Neuronal stem cell (in vitro differentiated cells): ENCODE data around the gene PDXDC1. TPM values are rescaled to one million over a fixed set of nuclear protein-coding genes. Genes with fewer than 3 reads are reported as not detected.
"Not testable (repeated sequence)": the region's sequence is repeated elsewhere in the genome, so short reads cannot be mapped to it uniquely, and the experiment has no call there.

Source experiments
- DNase-seq: peaks from one replicate; pipeline ENCODE4 v3.0.0-alpha.2; 2013; ENCODE audit warnings: low spot score
- H2AFZ ChIP-seq: one replicate; pipeline ENCODE4 v1.6.1; 2013; ENCODE audit warnings: mild to moderate bottlenecking, low read length, inconsistent platforms
- H2AK5ac ChIP-seq: 2 replicates; pipeline ENCODE4 v1.6.1; 2013; ENCODE audit warnings: low read depth, mild to moderate bottlenecking, inconsistent platforms, low read length, moderate library complexity, mixed read lengths
- H2BK120ac ChIP-seq: 2 replicates; pipeline ENCODE4 v1.6.1; 2013; ENCODE audit warnings: low read depth, mild to moderate bottlenecking, inconsistent platforms, low read length, moderate library complexity, mixed read lengths
- H2BK12ac ChIP-seq: one replicate; pipeline ENCODE4 v1.6.1; 2013; ENCODE audit warnings: low read length, inconsistent platforms
- H2BK15ac ChIP-seq: 2 replicates; pipeline ENCODE4 v1.6.1; 2013; ENCODE audit warnings: mild to moderate bottlenecking, low read length, inconsistent platforms, mixed read lengths
- H2BK5ac ChIP-seq: one replicate; pipeline ENCODE4 v1.6.1; 2013; ENCODE audit warnings: inconsistent platforms, mild to moderate bottlenecking, low read length, moderate library complexity
- H3K14ac ChIP-seq: one replicate; pipeline ENCODE4 v1.6.1; 2013; ENCODE audit warnings: low read length, inconsistent platforms
- H3K18ac ChIP-seq: 2 replicates; pipeline ENCODE4 v1.6.1; 2013; ENCODE audit warnings: low read length, inconsistent platforms
- H3K23ac ChIP-seq: 2 replicates; pipeline ENCODE4 v1.6.1; 2013; ENCODE audit warnings: low read depth, mild to moderate bottlenecking, mixed read lengths, low read length, inconsistent platforms; ENCODE audit not compliant: poor library complexity
- H3K27ac ChIP-seq: replicated peaks from 3 replicates; pipeline ENCODE4 v1.5.1; 2013; ENCODE audit warnings: low read length, inconsistent platforms
- H3K27me3 ChIP-seq, 3 experiments: 2 replicates each; pipeline ENCODE4 v1.6.1; 2013; ENCODE audit warnings: low read length in 3 of 3, mild to moderate bottlenecking in 2 of 3, inconsistent platforms in 1 of 3, low read depth in 1 of 3, mixed read lengths in 1 of 3, moderate library complexity in 1 of 3; ENCODE audit not compliant: control insufficient read depth in 3 of 3, insufficient read depth in 3 of 3
- H3K36me3 ChIP-seq, 2 donors: replicated peaks in 1 of 2; 2 replicates each; pipeline ENCODE4 v1.6.1; 2013; ENCODE audit warnings: low read length in 2 of 2; ENCODE audit not compliant: control insufficient read depth in 2 of 2, insufficient read depth in 2 of 2
- H3K4ac ChIP-seq: 2 replicates; pipeline ENCODE4 v1.6.1; 2013; ENCODE audit warnings: inconsistent platforms, mild to moderate bottlenecking, low read length, moderate library complexity
- H3K4me1 ChIP-seq, 2 donors: 1 replicate in 1 of 2; 2 replicates in 1 of 2; pipeline ENCODE4 v1.6.1; 2013; ENCODE audit warnings: low read length in 2 of 2, low read depth in 1 of 2; ENCODE audit not compliant: control insufficient read depth in 2 of 2, insufficient read depth in 1 of 2
- H3K4me2 ChIP-seq: one replicate; pipeline ENCODE4 v1.6.1; 2013; ENCODE audit warnings: mild to moderate bottlenecking, low read length, inconsistent platforms; ENCODE audit not compliant: insufficient read depth, poor library complexity, severe bottlenecking
- H3K4me3 ChIP-seq, 2 donors: 2 replicates each; pipeline ENCODE4 v1.5.1; 2013; ENCODE audit warnings: low read length in 2 of 2, mild to moderate bottlenecking in 2 of 2, inconsistent platforms in 1 of 2, moderate library complexity in 1 of 2
- H3K79me1 ChIP-seq: one replicate; pipeline ENCODE4 v1.6.1; 2013; ENCODE audit warnings: low read depth, mild to moderate bottlenecking, inconsistent platforms, low read length, moderate library complexity
- H3K9ac ChIP-seq: one replicate; pipeline ENCODE4 v1.6.1; 2013; ENCODE audit warnings: mild to moderate bottlenecking, low read depth, low read length, inconsistent platforms; ENCODE audit not compliant: poor library complexity
- H3K9me3 ChIP-seq, 2 donors: replicated peaks in 1 of 2; 2 replicates each; pipeline versions ENCODE3 to v1.6.1; 2013; ENCODE audit warnings: low read length in 2 of 2, mild to moderate bottlenecking in 2 of 2, inconsistent platforms in 1 of 2, low read depth in 1 of 2, mixed read lengths in 1 of 2, moderate library complexity in 1 of 2; ENCODE audit not compliant: control insufficient read depth in 2 of 2, insufficient read depth in 1 of 2
- H4K8ac ChIP-seq: one replicate; pipeline ENCODE4 v1.6.1; 2013; ENCODE audit warnings: low read depth, mild to moderate bottlenecking, inconsistent platforms, low read length, moderate library complexity
- H4K91ac ChIP-seq: one replicate; pipeline ENCODE4 v1.6.1; 2013; ENCODE audit warnings: low read length, low read depth, mild to moderate bottlenecking, inconsistent platforms; ENCODE audit not compliant: poor library complexity
- WGBS, 2 donors: extraction: QIAGEN DNeasy Blood & Tissue Kit; methylation state at CpG; one replicate each; pipeline ENCODE4 v1.1.7; 2013; ENCODE audit warnings: missing lambda C conversion rate in 2 of 2, mixed read lengths in 1 of 2; ENCODE audit not compliant: insufficient read length in 2 of 2, insufficient replicate concordance in 1 of 2; ENCODE audit errors: extremely low coverage in 2 of 2; 5-methylcytosine and 5-hydroxymethylcytosine counted together
- polyA plus RNA-seq, 2 experiments: library from polyadenylated mRNA; stranded (reverse); fragments of 200-250 nt; gene quantifications; one replicate each; pipeline ENCODE4 v1.2.3, GENCODE V29; 2013

The PDXDC1 gene, protein sequence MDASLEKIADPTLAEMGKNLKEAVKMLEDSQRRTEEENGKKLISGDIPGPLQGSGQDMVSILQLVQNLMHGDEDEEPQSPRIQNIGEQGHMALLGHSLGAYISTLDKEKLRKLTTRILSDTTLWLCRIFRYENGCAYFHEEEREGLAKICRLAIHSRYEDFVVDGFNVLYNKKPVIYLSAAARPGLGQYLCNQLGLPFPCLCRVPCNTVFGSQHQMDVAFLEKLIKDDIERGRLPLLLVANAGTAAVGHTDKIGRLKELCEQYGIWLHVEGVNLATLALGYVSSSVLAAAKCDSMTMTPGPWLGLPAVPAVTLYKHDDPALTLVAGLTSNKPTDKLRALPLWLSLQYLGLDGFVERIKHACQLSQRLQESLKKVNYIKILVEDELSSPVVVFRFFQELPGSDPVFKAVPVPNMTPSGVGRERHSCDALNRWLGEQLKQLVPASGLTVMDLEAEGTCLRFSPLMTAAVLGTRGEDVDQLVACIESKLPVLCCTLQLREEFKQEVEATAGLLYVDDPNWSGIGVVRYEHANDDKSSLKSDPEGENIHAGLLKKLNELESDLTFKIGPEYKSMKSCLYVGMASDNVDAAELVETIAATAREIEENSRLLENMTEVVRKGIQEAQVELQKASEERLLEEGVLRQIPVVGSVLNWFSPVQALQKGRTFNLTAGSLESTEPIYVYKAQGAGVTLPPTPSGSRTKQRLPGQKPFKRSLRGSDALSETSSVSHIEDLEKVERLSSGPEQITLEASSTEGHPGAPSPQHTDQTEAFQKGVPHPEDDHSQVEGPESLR
- 46.2 TPM for polyA plus RNA-seq (2013, experiment 1 of 2)
- polyA plus RNA-seq (2013, experiment 2 of 2) = 46.3 TPM

DNA sequence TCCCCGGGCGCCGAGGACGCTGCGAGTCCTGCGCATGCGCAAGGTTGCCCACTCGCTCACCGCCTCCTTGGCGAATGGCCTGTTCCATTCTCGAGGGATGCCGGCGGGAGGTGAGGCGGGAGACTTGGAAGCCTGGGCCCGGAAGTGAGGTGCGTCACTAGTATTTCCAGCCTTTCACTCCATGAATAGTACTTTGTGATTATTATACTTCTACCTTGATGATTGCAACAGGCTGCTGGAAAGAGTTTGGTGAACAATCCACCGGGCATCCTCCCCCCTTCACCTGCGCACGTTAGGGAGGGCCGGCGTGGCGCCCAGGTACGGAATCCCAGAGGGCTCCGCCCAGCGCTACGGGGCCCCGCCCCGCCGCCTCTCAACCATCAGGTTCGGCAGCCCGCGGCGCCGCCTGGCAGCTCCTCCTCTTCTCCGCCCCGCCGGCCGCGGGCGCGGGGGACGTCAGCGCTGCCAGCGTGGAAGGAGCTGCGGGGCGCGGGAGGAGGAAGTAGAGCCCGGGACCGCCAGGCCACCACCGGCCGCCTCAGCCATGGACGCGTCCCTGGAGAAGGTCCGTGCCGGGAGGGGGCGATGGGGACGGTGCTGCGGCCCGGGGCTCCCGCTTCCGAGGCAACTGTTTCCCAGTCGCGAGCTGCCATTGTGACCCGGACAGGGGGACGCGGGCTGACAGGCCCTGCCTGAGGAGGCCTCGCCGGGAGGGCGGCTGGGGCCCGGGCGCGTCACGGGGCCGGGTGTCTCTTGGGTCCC, at the start of gene PDXDC1:
Gene PDXDC1, plus strand, starts transcription at position 371 of the 762 bp plus-strand sequence. Its CDS starts 174 bp downstream, at position 545.
- H3K36me3 ChIP-seq, H3K9me3 ChIP-seq, H3K4ac ChIP-seq, H4K91ac ChIP-seq, H2BK120ac ChIP-seq, H4K8ac ChIP-seq, H2BK15ac ChIP-seq, H2AK5ac ChIP-seq, H3K79me1 ChIP-seq, H3K4me1 ChIP-seq, H3K27me3 ChIP-seq: not testable (repeated sequence)
- Histone ChIP-seq H3K27ac (peak within 1 kb of the TSS; percentile 56), H3K14ac (peak within 1 kb of the TSS; percentile 89), H2AFZ (peak within 1 kb of the TSS; percentile 100), H2BK5ac (peak within 1 kb of the TSS; percentile 66), H3K23ac (peak within 1 kb of the TSS; percentile 99), H3K18ac (peak within 1 kb of the TSS; percentile 98), H3K4me2 (peak within 1 kb of the TSS; percentile 89), H3K9ac (peak within 1 kb of the TSS; percentile 92), H2BK12ac (peak within 1 kb of the TSS; percentile 73), H3K4me3 (peak within 1 kb of the TSS; percentile 81 to 92)
- WGBS, 2 donors = no CpG with 5 or more reads among the region's 74 CpGs
- DNase-seq = peak; percentile 95

DNA sequence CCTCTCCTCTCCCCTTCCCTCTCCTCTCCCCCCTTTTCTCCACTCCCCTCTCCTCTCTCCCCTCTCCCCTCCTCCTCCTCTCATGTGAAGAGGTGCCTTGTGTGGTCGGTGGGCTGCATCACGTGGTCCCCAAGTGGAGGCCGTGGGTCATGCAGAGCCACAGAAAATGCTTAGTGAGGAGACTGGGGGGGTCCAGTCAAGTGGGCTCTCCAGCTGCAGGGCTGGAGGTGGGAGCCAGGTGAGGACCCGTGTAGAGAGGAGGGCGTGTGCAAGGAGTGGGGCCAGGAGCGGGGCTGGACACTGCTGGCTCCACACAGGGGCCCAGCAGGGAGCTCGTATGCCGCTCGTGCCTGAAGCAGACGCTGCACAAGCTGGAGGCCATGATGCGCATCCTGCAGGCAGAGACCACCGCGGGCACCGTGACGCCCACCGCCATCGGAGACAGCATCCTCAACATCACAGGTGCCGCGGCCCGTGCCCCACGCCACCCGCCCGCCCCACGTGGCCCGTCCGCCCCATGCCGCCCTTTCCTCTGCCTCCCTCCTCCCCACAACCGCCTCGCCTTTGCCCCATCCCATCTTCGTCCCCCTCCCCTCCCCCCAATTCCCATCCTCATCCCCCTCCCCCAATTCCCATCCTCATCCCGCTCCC, 46.6 kb upstream of the PDXDC1 start:
- H3K36me3 ChIP-seq, H3K27ac ChIP-seq, H2BK120ac ChIP-seq, H3K4me3 ChIP-seq, H3K18ac ChIP-seq, H3K27me3 ChIP-seq, H3K9ac ChIP-seq, H2BK15ac ChIP-seq, H3K23ac ChIP-seq, H2BK12ac ChIP-seq, H3K9me3 ChIP-seq, H3K4ac ChIP-seq, H4K8ac ChIP-seq, H3K79me1 ChIP-seq, H2AK5ac ChIP-seq, H4K91ac ChIP-seq, H3K4me1 ChIP-seq, H2AFZ ChIP-seq, H2BK5ac ChIP-seq, H3K4me2 ChIP-seq: not testable (repeated sequence)
- peak overlapping the region; percentile 100 for H3K14ac ChIP-seq
- WGBS, 2 donors = no CpG with 5 or more reads among the region's 31 CpGs
- peak; percentile 2 for DNase-seq

DNA sequence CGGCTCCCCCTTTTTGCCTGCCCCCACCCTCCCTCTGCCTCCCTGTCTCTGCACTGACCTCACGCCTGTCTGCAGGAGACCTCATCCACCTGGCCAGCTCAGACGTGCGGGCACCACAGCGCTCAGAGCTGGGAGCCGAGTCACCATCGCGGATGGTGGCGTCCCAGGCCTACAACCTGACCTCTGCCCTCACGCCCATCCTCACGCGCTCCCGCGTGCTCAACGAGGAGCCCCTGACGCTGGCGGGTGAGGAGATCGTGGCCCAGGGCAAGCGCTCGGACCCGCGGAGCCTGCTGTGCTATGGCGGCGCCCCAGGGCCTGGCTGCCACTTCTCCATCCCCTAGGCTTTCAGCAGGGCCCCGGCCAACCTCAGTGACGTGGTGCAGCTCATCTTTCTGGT, 45.6 kb upstream of the PDXDC1 start:
- H2AFZ ChIP-seq, DNase-seq: not testable (repeated sequence)
- no CpG with 5 or more reads among the region's 26 CpGs for WGBS, 2 donors

More for the DNA sequence above, 45.6 kb upstream of the PDXDC1 start:
- H3K23ac ChIP-seq, H3K4me2 ChIP-seq, H3K9ac ChIP-seq, H3K79me1 ChIP-seq, H2BK120ac ChIP-seq, H2AK5ac ChIP-seq, H2BK15ac ChIP-seq, H3K27ac ChIP-seq, H3K4me1 ChIP-seq, H3K27me3 ChIP-seq, H4K91ac ChIP-seq, H3K36me3 ChIP-seq, H3K14ac ChIP-seq, H4K8ac ChIP-seq, H3K4ac ChIP-seq, H2BK5ac ChIP-seq, H3K18ac ChIP-seq, H3K9me3 ChIP-seq, H2BK12ac ChIP-seq, H3K4me3 ChIP-seq: not testable (repeated sequence)
